Left ventricle myocardium inferior (tissue), 1 donor: ENCODE data around the gene NCBP2. TPM values are rescaled to one million over a fixed set of nuclear protein-coding genes. Genes with fewer than 3 reads are reported as not detected.

Experiments used
- DNase-seq: peaks from one replicate; pipeline ENCODE4 v3.0.0-alpha.2; 2020
- H3K27ac ChIP-seq: fragments of 200-600 bp; replicated peaks from 2 replicates; pipeline ENCODE4 v1.8.0; 2021
- H3K27me3 ChIP-seq: fragments of 200-600 bp; 2 replicates; pipeline ENCODE4 v1.8.0; 2021; ENCODE audit warnings: low read depth
- H3K36me3 ChIP-seq: fragments of 200-600 bp; 2 replicates; pipeline ENCODE4 v1.8.0; 2021
- H3K4me1 ChIP-seq: fragments of 200-600 bp; 2 replicates; pipeline ENCODE4 v1.8.0; 2021
- H3K4me3 ChIP-seq: fragments of 200-600 bp; 2 replicates; pipeline ENCODE4 v1.8.0; 2021; ENCODE audit warnings: mild to moderate bottlenecking, moderate library complexity
- H3K9me3 ChIP-seq: fragments of 200-600 bp; replicated peaks from 2 replicates; pipeline ENCODE4 v1.8.0; 2021
- intact Hi-C: fragments of 100-400 bp; cut with micrococcal nuclease; formaldehyde crosslinking; loops from one replicate; pipeline ENCODE4 v1.11.0; 2022
- total RNA-seq: library from RNA; stranded (reverse); fragmentation: NEBNext Ultra II Directional; extraction: Animal tissue kit (Norgen Biotek cat#: 25700); gene quantifications from one replicate; pipeline ENCODE4 v1.2.1, GENCODE V29; 2021
- TF ChIP-seq, protein P1 (sequence below): fragments of 200-600 bp; IDR thresholded peaks from 2 replicates; pipeline ENCODE4 v1.8.0; 2021; ENCODE audit warnings: antibody characterized with exemption, mild to moderate bottlenecking, borderline replicate concordance
- donor health status: DM: no; HTN: yes; CAD: no; lungs with severe emphysema.

NCBP2 gene
- total RNA-seq, 1 donor from 2014 or later: 36.9 TPM

DNA sequence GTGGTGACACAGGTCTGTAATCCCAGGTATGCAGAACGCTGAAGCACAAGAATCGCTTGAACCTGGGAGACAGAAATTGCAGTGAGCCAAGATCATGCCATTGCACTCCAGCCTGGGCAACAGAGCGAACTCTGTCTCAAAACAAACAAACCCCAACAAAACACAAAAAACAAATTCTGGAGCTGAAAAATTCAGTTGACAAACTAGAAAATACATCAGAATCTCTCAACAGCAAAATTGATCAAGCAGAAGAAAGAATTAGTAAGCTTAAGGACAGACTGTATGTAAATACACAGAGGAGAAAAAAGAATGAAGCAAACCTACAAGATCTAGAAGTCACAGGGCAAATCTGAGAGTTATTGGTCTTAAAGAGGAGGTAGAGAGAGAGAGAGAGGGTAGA lies 25.3 kb downstream of the NCBP2 start:
- no peak for DNase-seq
- Histone ChIP-seq H3K4me1 (no peaks in the 10 kb centered on the region), H3K36me3 (peaks cover 33% of the 10 kb centered on the region), H3K4me3 (no peak overlapping the region), H3K9me3 (peaks cover 8% of the 10 kb centered on the region), H3K27ac (no peak overlapping the region), H3K27me3 (no peaks in the 10 kb centered on the region)
- intact Hi-C loops: no loop called here
- TF ChIP-seq, protein P1, sequence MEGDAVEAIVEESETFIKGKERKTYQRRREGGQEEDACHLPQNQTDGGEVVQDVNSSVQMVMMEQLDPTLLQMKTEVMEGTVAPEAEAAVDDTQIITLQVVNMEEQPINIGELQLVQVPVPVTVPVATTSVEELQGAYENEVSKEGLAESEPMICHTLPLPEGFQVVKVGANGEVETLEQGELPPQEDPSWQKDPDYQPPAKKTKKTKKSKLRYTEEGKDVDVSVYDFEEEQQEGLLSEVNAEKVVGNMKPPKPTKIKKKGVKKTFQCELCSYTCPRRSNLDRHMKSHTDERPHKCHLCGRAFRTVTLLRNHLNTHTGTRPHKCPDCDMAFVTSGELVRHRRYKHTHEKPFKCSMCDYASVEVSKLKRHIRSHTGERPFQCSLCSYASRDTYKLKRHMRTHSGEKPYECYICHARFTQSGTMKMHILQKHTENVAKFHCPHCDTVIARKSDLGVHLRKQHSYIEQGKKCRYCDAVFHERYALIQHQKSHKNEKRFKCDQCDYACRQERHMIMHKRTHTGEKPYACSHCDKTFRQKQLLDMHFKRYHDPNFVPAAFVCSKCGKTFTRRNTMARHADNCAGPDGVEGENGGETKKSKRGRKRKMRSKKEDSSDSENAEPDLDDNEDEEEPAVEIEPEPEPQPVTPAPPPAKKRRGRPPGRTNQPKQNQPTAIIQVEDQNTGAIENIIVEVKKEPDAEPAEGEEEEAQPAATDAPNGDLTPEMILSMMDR: no peak

DNA sequence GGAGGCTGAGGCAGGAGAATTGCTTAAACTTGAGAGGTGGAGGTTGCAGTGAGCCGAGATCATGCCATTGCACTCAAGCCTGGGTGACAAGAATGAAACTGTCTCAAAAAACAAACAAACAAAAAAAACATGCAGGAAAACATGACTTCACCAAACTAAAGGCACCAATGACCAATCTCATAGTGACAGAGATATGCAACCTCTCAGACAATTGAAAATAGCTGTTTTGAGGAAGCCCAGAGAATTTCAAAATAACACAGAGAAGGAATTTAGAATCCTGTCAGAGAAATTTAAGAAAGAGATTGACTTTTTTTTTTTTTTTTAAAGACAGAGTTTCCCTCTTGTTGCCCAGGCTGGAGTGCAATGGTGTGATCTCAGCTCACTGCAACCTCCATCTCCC lies 26.1 kb downstream of the NCBP2 start:
- intact Hi-C loops: no loop called here
- no peaks in the 10 kb centered on the region for H3K27me3 ChIP-seq
- H3K9me3 ChIP-seq: peaks cover 8% of the 10 kb centered on the region
- no peak for DNase-seq
- no peak overlapping the region for H3K27ac ChIP-seq
- peaks cover 33% of the 10 kb centered on the region for H3K36me3 ChIP-seq
- H3K4me3 ChIP-seq: no peak overlapping the region
- TF ChIP-seq, protein P1: no peak
- no peaks in the 10 kb centered on the region for H3K4me1 ChIP-seq

GRCh38 chr3:196915375-196915774 lies 27.0 kb downstream of the NCBP2 start:
- peaks cover 8% of the 10 kb centered on the region for H3K9me3 ChIP-seq
- H3K4me3 ChIP-seq: no peak overlapping the region
- peaks cover 33% of the 10 kb centered on the region for H3K36me3 ChIP-seq
- TF ChIP-seq, protein P1: no peak
- intact Hi-C loops: no loop called here
- no peaks in the 10 kb centered on the region for H3K27me3 ChIP-seq
- H3K4me1 ChIP-seq: no peaks in the 10 kb centered on the region
- DNase-seq: no peak
- no peak overlapping the region for H3K27ac ChIP-seq

DNA sequence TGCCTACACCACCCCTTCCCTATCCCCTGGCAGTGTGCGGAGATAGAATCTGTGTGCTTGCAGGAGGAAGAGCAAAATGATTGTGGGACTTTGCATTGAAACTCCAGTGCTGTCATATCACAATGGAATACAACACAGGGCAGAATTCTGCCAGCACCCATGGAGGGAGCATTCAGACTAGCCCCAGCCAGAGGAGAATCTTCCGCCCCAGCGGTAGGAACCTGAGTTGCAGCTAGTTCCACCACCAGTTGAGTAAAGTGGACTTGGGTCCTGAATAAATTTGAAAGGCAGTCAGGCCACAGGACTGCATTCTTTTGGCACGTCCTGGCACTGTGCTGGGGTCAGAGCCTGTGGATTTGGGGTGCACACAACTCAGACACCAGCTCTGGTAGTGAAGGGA lies 27.5 kb downstream of the NCBP2 start:
- intact Hi-C loops: no loop called here
- Histone ChIP-seq H3K36me3 (peaks cover 33% of the 10 kb centered on the region), H3K4me3 (no peak overlapping the region), H3K27me3 (no peaks in the 10 kb centered on the region), H3K4me1 (no peaks in the 10 kb centered on the region), H3K9me3 (peaks cover 8% of the 10 kb centered on the region), H3K27ac (no peak overlapping the region)
- DNase-seq: no peak
- TF ChIP-seq, protein P1: no peak

GRCh38 chr3:196903740-196904139 lies 38.6 kb downstream of the NCBP2 start:
- no peaks in the 10 kb centered on the region for H3K9me3 ChIP-seq

More at GRCh38 chr3:196903740-196904139, 38.6 kb downstream of the NCBP2 start:
- Histone ChIP-seq H3K4me3 (no peak overlapping the region), H3K4me1 (no peaks in the 10 kb centered on the region), H3K27ac (no peak overlapping the region), H3K36me3 (peaks cover 73% of the 10 kb centered on the region), H3K27me3 (no peaks in the 10 kb centered on the region)
- intact Hi-C loops: no loop called here
- TF ChIP-seq, protein P1: no peak
- no peak for DNase-seq
